ENCODE data around the gene IFFO2.

DNA sequence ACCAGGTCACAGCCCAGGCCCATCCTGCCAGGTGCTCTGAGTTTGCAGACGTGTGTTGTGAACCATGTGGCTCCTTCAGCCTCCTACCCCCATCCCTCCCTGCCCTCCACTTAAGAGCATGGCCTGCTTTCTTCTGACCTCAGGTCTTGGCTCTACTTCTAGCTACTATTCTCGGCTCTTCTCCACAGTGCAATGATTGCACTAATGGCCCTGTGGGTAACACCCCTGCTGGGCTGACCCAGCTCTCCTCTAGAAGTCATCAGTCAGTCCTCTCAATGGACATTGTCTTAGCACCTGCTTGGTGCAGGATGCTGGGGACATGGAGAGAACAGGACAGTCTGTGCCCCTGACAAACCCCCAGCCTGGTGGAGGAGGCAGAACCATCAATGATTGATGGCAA lies 22.2 kb upstream of the IFFO2 start:
- TF ChIP-seq, protein P1, sequence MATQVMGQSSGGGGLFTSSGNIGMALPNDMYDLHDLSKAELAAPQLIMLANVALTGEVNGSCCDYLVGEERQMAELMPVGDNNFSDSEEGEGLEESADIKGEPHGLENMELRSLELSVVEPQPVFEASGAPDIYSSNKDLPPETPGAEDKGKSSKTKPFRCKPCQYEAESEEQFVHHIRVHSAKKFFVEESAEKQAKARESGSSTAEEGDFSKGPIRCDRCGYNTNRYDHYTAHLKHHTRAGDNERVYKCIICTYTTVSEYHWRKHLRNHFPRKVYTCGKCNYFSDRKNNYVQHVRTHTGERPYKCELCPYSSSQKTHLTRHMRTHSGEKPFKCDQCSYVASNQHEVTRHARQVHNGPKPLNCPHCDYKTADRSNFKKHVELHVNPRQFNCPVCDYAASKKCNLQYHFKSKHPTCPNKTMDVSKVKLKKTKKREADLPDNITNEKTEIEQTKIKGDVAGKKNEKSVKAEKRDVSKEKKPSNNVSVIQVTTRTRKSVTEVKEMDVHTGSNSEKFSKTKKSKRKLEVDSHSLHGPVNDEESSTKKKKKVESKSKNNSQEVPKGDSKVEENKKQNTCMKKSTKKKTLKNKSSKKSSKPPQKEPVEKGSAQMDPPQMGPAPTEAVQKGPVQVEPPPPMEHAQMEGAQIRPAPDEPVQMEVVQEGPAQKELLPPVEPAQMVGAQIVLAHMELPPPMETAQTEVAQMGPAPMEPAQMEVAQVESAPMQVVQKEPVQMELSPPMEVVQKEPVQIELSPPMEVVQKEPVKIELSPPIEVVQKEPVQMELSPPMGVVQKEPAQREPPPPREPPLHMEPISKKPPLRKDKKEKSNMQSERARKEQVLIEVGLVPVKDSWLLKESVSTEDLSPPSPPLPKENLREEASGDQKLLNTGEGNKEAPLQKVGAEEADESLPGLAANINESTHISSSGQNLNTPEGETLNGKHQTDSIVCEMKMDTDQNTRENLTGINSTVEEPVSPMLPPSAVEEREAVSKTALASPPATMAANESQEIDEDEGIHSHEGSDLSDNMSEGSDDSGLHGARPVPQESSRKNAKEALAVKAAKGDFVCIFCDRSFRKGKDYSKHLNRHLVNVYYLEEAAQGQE (IDR thresholded peaks at IDR 0.05; ENCODE audit: low read depth): no peak
- TF ChIP-seq ZBTB7A (IDR thresholded peaks at IDR 0.05; ENCODE audit: low read depth) (no peak), TAF1 (IDR thresholded peaks at IDR 0.05; ENCODE audit: low read depth) (no peak), CEBPB (IDR thresholded peaks at IDR 0.05) (no peak), YY1 (IDR thresholded peaks at IDR 0.05; ENCODE audit: low read depth) (no peak), CREB1 (IDR thresholded peaks at IDR 0.05; ENCODE audit: low read depth) (no peak), FOXM1 (IDR thresholded peaks at IDR 0.05; ENCODE audit: borderline replicate concordance, low read depth) (no peak), NFIC (IDR thresholded peaks at IDR 0.05) (no peak)

All from Ishikawa (cell line).